ENCODE measurements around the gene MAT1A. TPM values are rescaled to one million over a fixed set of nuclear protein-coding genes. Genes with fewer than 3 reads are reported as not detected.

Gene MAT1A
- total RNA-seq, 1 donor from 2014 or later: not detected

GRCh38 chr10:80274396-80275134, 14.9 kb downstream of the MAT1A start:
- FAIRE-seq (no peak), DNase-seq (ENCODE audit: low read depth) (no peak)
- H3K27me3 ChIP-seq (ENCODE audit: control insufficient read depth, insufficient read depth, low read length): no peaks in the 10 kb centered on the region
- no peaks in the 10 kb centered on the region for H3K36me3 ChIP-seq (ENCODE audit: control insufficient read depth, insufficient read depth, low read length)
- no peak for TF ChIP-seq CTCF (IDR thresholded peaks at IDR 0.05; ENCODE audit: insufficient read depth, low read length, severe bottlenecking)
- H3K4me3 ChIP-seq (ENCODE audit: low read depth, low read length): no peak overlapping the region

GRCh38 chr10:80273523-80274170, 15.8 kb downstream of the MAT1A start:
- TF ChIP-seq CTCF (IDR thresholded peaks at IDR 0.05; ENCODE audit: insufficient read depth, low read length, severe bottlenecking): no peak
- H3K27me3 ChIP-seq (ENCODE audit: control insufficient read depth, insufficient read depth, low read length): no peaks in the 10 kb centered on the region
- no peak overlapping the region for H3K4me3 ChIP-seq (ENCODE audit: low read depth, low read length)
- no peaks in the 10 kb centered on the region for H3K36me3 ChIP-seq (ENCODE audit: control insufficient read depth, insufficient read depth, low read length)
- DNase-seq (ENCODE audit: low read depth) (no peak), FAIRE-seq (no peak)

- TF ChIP-seq CTCF (IDR thresholded peaks at IDR 0.05; ENCODE audit: insufficient read depth, low read length, severe bottlenecking): no peak
- H3K4me3 ChIP-seq (ENCODE audit: low read depth, low read length): no peak overlapping the region
- FAIRE-seq: no peak
- no peaks in the 10 kb centered on the region for H3K27me3 ChIP-seq (ENCODE audit: control insufficient read depth, insufficient read depth, low read length)
- DNase-seq (ENCODE audit: low read depth): no peak
- no peaks in the 10 kb centered on the region for H3K36me3 ChIP-seq (ENCODE audit: control insufficient read depth, insufficient read depth, low read length)
Measured at GRCh38 chr10:80272793-80273522, 16.5 kb downstream of the MAT1A start.

- TF ChIP-seq CTCF (IDR thresholded peaks at IDR 0.05; ENCODE audit: insufficient read depth, low read length, severe bottlenecking): no peak
- DNase-seq (ENCODE audit: low read depth): no peak
- no peak for FAIRE-seq
Measured at GRCh38 chr10:80271416-80271815, 18.0 kb downstream of the MAT1A start.

GRCh38 chr10:80270887-80271286, 18.6 kb downstream of the MAT1A start:
- Histone ChIP-seq H3K36me3 (ENCODE audit: control insufficient read depth, insufficient read depth, low read length) (no peaks in the 10 kb centered on the region), H3K4me3 (ENCODE audit: low read depth, low read length) (no peak overlapping the region), H3K27me3 (ENCODE audit: control insufficient read depth, insufficient read depth, low read length) (no peaks in the 10 kb centered on the region)
- FAIRE-seq (no peak), DNase-seq (ENCODE audit: low read depth) (no peak)
- no peak for TF ChIP-seq CTCF (IDR thresholded peaks at IDR 0.05; ENCODE audit: insufficient read depth, low read length, severe bottlenecking)

More at GRCh38 chr10:80271416-80271815, 18.0 kb downstream of the MAT1A start:
- H3K4me3 ChIP-seq (ENCODE audit: low read depth, low read length): no peak overlapping the region
- no peaks in the 10 kb centered on the region for H3K27me3 ChIP-seq (ENCODE audit: control insufficient read depth, insufficient read depth, low read length)
- no peaks in the 10 kb centered on the region for H3K36me3 ChIP-seq (ENCODE audit: control insufficient read depth, insufficient read depth, low read length)
